Mucosa of descending colon (tissue), 3 donors: Measurements from ENCODE around the gene EXOC6B. TPM values are rescaled to one million over a fixed set of nuclear protein-coding genes. Genes with fewer than 3 reads are reported as not detected.

Experiments
- ATAC-seq: fragments of 200-7000 bp; cut with Tn5 transposase; one replicate; pipeline ENCODE4 v1.9.1; 2020; ENCODE audit warnings: mild to moderate bottlenecking, moderate library complexity
- DNase-seq, 3 donors: peaks; one replicate each; pipeline ENCODE4 v3.0.0-alpha.2; 2020
- H3K36me3 ChIP-seq: fragments of 200-600 bp; one replicate; pipeline ENCODE4 v1.8.0; 2021; ENCODE audit warnings: low read depth, mild to moderate bottlenecking
- H3K4me1 ChIP-seq: fragments of 200-600 bp; one replicate; pipeline ENCODE4 v1.8.0; 2021; ENCODE audit warnings: low read depth, mild to moderate bottlenecking
- H3K4me3 ChIP-seq: fragments of 200-600 bp; one replicate; pipeline ENCODE4 v1.8.0; 2021; ENCODE audit warnings: mild to moderate bottlenecking
- H3K9me3 ChIP-seq: fragments of 200-600 bp; one replicate; pipeline ENCODE4 v1.8.0; 2021; ENCODE audit warnings: mild to moderate bottlenecking
- intact Hi-C, 2 donors: fragments of 100-400 bp; cut with DNase I in 1 of 2; cut with micrococcal nuclease in 1 of 2; formaldehyde crosslinking; loops; one replicate each; pipeline versions ENCODE4 v1.11.0 to v1.11.1; 2022; cut with DNase I, micrococcal nuclease
- total RNA-seq, 3 donors: library from RNA; stranded (reverse); fragmentation: NEBNext Ultra II Directional in 2 of 3; extraction: Animal tissue kit (Norgen Biotek cat#: 25700) in 2 of 3; gene quantifications; one replicate each; pipeline versions ENCODE4 v1.2.1 to v1.2.4, GENCODE V29; 2021 to 2023
- TF ChIP-seq, protein P1 (sequence below): fragments of 200-600 bp; IDR thresholded peaks from one replicate; pipeline ENCODE4 v1.8.0; 2022; ENCODE audit warnings: antibody characterized with exemption, mild to moderate bottlenecking
- donor health status: DM: no; HTN: no; CAD: no; lungs with moderate emphysema.
- donor health status: DM: no; HTN: no; CAD: no.
- donor health status: DM: no; HTN: yes; CAD: no.

EXOC6B gene
- total RNA-seq, 3 donors from 2014 or later = 19.4 to 52.4 (median 28.8) TPM

DNA sequence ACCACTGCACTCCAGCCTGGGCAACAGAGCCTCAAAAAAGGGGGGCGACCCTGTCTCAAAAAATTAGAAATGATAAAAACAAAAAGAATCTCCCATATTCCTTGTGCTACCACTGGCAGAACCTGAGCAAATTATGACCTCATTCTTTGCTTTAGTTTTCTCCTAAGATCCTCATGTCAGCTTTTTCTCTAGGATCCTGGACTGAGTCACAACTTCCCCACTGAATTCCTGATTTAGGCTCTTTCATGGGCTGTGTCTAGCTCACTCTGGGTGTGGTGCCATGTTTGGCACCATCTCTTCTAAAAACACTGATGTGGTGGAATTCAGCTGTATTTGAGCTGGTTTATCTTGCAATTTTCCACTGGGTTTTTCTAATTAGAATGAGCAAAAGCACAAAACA is 37.1 kb downstream of the EXOC6B start:
- Histone ChIP-seq H3K4me1 (no peaks in the 10 kb centered on the region), H3K4me3 (no peak overlapping the region), H3K9me3 (no peaks in the 10 kb centered on the region), H3K36me3 (no peaks in the 10 kb centered on the region)
- ATAC-seq = no peak
- TF ChIP-seq, protein P1, sequence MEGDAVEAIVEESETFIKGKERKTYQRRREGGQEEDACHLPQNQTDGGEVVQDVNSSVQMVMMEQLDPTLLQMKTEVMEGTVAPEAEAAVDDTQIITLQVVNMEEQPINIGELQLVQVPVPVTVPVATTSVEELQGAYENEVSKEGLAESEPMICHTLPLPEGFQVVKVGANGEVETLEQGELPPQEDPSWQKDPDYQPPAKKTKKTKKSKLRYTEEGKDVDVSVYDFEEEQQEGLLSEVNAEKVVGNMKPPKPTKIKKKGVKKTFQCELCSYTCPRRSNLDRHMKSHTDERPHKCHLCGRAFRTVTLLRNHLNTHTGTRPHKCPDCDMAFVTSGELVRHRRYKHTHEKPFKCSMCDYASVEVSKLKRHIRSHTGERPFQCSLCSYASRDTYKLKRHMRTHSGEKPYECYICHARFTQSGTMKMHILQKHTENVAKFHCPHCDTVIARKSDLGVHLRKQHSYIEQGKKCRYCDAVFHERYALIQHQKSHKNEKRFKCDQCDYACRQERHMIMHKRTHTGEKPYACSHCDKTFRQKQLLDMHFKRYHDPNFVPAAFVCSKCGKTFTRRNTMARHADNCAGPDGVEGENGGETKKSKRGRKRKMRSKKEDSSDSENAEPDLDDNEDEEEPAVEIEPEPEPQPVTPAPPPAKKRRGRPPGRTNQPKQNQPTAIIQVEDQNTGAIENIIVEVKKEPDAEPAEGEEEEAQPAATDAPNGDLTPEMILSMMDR = no peak
- DNase-seq = no peak
- intact Hi-C loops = no loop called here

DNA sequence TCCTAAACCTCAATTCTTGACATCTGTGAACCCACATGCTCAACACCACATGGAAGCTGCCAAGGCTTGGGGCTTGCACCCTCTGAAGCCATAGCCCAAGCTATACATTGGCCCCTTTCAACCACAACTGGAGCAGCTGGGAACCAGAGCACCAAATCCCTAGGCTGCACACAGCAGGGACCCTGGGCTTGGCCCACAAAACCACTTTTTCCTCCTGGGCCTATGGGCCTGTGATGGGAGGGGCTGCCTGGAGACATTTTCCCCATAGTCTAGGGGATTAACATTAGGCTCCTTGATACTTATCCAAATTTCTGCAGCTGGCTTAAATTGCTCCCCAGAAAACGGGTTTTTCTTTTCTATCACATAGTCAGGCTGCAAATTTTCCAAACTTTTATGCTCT is 40.3 kb downstream of the EXOC6B start:
- TF ChIP-seq, protein P1 = no peak
- intact Hi-C loops = no loop called here
- ATAC-seq (no peak), DNase-seq (no peak)
- H3K9me3 ChIP-seq = no peaks in the 10 kb centered on the region
- H3K36me3 ChIP-seq = no peaks in the 10 kb centered on the region
- H3K4me3 ChIP-seq = no peak overlapping the region
- peaks cover 3% of the 10 kb centered on the region for H3K4me1 ChIP-seq

DNA sequence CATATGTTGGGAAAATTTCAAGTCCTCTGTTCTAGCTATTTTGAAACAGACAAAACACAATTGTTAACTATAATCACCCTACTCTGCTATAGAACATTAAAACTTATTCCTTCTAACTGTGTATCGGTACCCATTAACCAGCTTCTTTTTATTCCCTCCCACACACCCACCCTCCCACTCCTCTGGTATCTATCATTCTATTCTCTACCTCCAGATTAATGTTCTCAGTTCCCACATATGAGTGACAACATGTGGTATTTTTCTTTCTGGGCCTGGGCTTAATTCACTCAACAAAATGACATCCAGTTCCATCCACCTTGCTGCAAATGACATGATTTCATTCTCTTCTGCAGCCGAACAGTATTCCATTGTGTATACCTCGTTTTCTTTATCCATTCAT is 43.3 kb downstream of the EXOC6B start:
- H3K4me3 ChIP-seq = no peak overlapping the region
- H3K9me3 ChIP-seq = no peaks in the 10 kb centered on the region
- peaks cover 6% of the 10 kb centered on the region for H3K4me1 ChIP-seq
- DNase-seq (no peak), ATAC-seq (no peak)
- intact Hi-C loops = no loop called here
- H3K36me3 ChIP-seq = no peaks in the 10 kb centered on the region
- TF ChIP-seq, protein P1 = no peak

DNA sequence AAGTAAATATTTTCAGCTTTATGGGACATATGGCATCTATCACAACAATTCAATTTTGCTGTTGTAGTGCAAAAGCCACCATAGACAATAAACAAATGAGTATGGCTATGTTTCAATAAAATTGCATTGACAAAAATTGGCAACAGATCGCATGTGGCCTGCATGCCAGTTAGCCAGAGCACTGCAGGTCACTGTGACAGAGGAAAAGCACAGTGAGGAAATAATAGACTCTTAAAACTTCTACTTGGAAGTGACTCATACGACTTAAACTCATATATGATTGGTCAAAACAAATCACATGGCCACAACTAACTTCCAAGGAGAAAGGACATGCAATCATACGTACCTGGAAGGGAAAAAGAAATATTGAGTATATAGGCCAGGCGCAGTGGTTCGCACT is 44.4 kb downstream of the EXOC6B start:
- no peak overlapping the region for H3K4me3 ChIP-seq
- TF ChIP-seq, protein P1 = no peak
- DNase-seq (no peak), ATAC-seq (peak; percentile 54)
- intact Hi-C loops = no loop called here
- peaks cover 6% of the 10 kb centered on the region for H3K4me1 ChIP-seq
- no peaks in the 10 kb centered on the region for H3K36me3 ChIP-seq
- no peaks in the 10 kb centered on the region for H3K9me3 ChIP-seq

DNA sequence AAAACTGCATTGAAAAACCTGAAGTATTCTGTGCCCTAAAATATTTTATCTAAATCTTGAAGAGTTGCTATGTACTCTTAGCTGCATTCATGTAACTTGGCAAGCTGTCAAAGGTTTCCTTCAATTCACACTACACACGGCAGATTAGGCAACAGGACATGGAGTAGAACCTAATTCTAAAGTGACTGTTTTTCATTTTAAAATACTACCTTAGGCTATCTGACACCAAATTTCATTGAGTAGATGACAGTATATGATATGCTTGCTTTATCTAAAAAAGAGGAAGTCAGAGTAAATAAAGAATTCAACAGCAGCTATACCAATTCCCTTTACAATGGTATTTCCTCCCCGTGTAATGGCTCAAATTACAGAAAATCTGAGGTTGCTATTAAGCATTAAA is 45.4 kb downstream of the EXOC6B start:
- DNase-seq (no peak), ATAC-seq (no peak)
- intact Hi-C loops = no loop called here
- Histone ChIP-seq H3K36me3 (no peaks in the 10 kb centered on the region), H3K9me3 (no peaks in the 10 kb centered on the region), H3K4me3 (no peak overlapping the region), H3K4me1 (peaks cover 6% of the 10 kb centered on the region)
- TF ChIP-seq, protein P1 = no peak

DNA sequence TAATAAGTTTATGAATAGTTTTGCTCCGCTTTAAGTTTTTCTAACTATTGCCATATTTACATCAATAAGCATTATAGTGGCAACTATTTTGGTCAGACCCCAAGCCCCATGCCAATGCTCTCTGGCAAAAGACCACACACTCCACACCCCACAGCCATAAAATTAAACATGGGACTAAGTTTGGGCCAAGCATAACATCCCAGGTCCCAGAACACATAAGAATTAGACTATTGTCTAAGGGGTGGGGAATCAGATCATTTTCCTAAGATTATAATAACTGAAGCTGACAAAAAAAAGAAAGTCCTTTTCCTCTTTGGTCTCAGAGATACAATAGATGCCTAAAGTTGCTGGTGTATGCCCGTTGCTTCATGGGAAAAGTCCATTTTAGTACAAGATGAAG is 46.3 kb downstream of the EXOC6B start:
- ATAC-seq (no peak), DNase-seq (no peak)
- intact Hi-C loops = no loop called here
- H3K9me3 ChIP-seq = no peaks in the 10 kb centered on the region
- no peaks in the 10 kb centered on the region for H3K36me3 ChIP-seq
- H3K4me3 ChIP-seq = no peak overlapping the region
- peaks cover 6% of the 10 kb centered on the region for H3K4me1 ChIP-seq
- TF ChIP-seq, protein P1 = no peak
